OCI-LY7 (cell line): ENCODE measurements around the gene RCAN3. TPM values are rescaled to one million over a fixed set of nuclear protein-coding genes. Genes with fewer than 3 reads are reported as not detected.
"Not testable (repeated sequence)": the region's sequence is repeated elsewhere in the genome, so short reads cannot be mapped to it uniquely, and the experiment has no call there.

Source experiments
- BruUV-seq: library from RNA; stranded (reverse); fragments of 400-500 nt; replicated peaks from 2 replicates; lab custom pipeline; 2021; lab: Mats Ljungman, UMichigan
- CTCF ChIA-PET: fragments of 300-600 bp; sonication (Branson Sonifier 250); formaldehyde crosslinking; loops from one replicate; lab custom pipeline; 2022; ENCODE audit warnings: antibody characterized with exemption; ENCODE audit not compliant: unreplicated experiment; lab: Charles Lee
- POLR2A ChIA-PET: fragments of 300-600 bp; sonication (Branson Sonifier 250); formaldehyde crosslinking; loops from one replicate; lab custom pipeline; 2022; ENCODE audit warnings: antibody characterized with exemption; lab: Charles Lee
- DNase-seq: peaks from one replicate; pipeline ENCODE4 v3.0.0-alpha.2; 2015; ENCODE audit warnings: low spot score
- H2AFZ ChIP-seq: fragments of 200-600 bp; sonication (generic), shearing (Covaris generic); 2 replicates; pipeline ENCODE4 v1.6.1; 2014; ENCODE audit warnings: mild to moderate bottlenecking, antibody characterized with exemption, low read length, moderate library complexity
- H3K27ac ChIP-seq: fragments of 200-600 bp; sonication (generic); 2 replicates; pipeline ENCODE4 v1.5.1; 2014; ENCODE audit warnings: mixed run types, low read depth, mild to moderate bottlenecking, moderate library complexity, low read length, inconsistent platforms; ENCODE audit not compliant: poor library complexity, severe bottlenecking
- H3K36me3 ChIP-seq: fragments of 200-600 bp; sonication (generic); 2 replicates; pipeline ENCODE4 v1.6.1; 2014; ENCODE audit warnings: mild to moderate bottlenecking, antibody characterized with exemption, low read length, moderate library complexity, mixed read lengths; ENCODE audit not compliant: insufficient read depth
- H3K4me1 ChIP-seq: fragments of 200-600 bp; sonication (generic); 2 replicates; pipeline ENCODE4 v1.5.1; 2014; ENCODE audit warnings: mild to moderate bottlenecking, low read length; ENCODE audit not compliant: insufficient read depth, poor library complexity, severe bottlenecking
- H3K4me2 ChIP-seq: fragments of 200-600 bp; sonication (generic); 2 replicates; pipeline ENCODE4 v1.6.1; 2014; ENCODE audit warnings: mild to moderate bottlenecking, low read length
- H3K4me3 ChIP-seq: fragments of 200-600 bp; sonication (generic); 2 replicates; pipeline ENCODE4 v1.5.1; 2014; ENCODE audit warnings: mild to moderate bottlenecking, low read depth, low read length; ENCODE audit not compliant: poor library complexity, severe bottlenecking
- H3K79me2 ChIP-seq: fragments of 200-600 bp; sonication (generic); 2 replicates; pipeline ENCODE4 v1.6.1; 2016; ENCODE audit warnings: low read depth, mild to moderate bottlenecking, low read length, moderate library complexity, mixed read lengths; ENCODE audit not compliant: insufficient read depth
- H3K9me2 ChIP-seq: fragments of 200-600 bp; sonication (generic); 2 replicates; pipeline ENCODE4 v1.6.1; 2016; ENCODE audit warnings: mild to moderate bottlenecking, low read length, mixed read lengths; ENCODE audit not compliant: insufficient read depth
- H3K9me3 ChIP-seq: fragments of 200-600 bp; sonication (generic); 2 replicates; pipeline ENCODE4 v1.6.1; 2014; ENCODE audit warnings: mild to moderate bottlenecking, mixed run types, low read length, mixed read lengths
- H4K20me1 ChIP-seq: fragments of 200-600 bp; sonication (generic); 2 replicates; pipeline ENCODE4 v1.6.1; 2014; ENCODE audit warnings: mild to moderate bottlenecking, antibody characterized with exemption, low read length, moderate library complexity, mixed read lengths; ENCODE audit not compliant: insufficient read depth
- EZH2phosphoT487 ChIP-seq: fragments of 200-600 bp; sonication (generic); IDR thresholded peaks from 2 replicates; pipeline ENCODE4 v1.6.1; 2018; ENCODE audit warnings: low read depth, borderline replicate concordance, mild to moderate bottlenecking, mixed run types, antibody characterized with exemption, low read length, moderate library complexity, mixed read lengths
- intact Hi-C: fragments of 100-400 bp; cut with micrococcal nuclease; formaldehyde crosslinking; loops from one replicate; pipeline ENCODE4 v1.10.0; 2022; ENCODE audit not compliant: unreplicated experiment
- total RNA-seq, 2 experiments: library from RNA; depleted of rRNA in 1 of 2; stranded (reverse); fragments of >200 nt in 1 of 2; shearing (Covaris generic) in 1 of 2; gene quantifications; 2 replicates each; pipeline ENCODE4 v1.2.3, GENCODE V29; 2014 to 2022
- TF ChIP-seq, protein P1 (sequence below): fragments of 200-600 bp; sonication (generic); conservative IDR thresholded peaks from 2 replicates; pipeline ENCODE4 v1.5.1; 2014; ENCODE audit warnings: mild to moderate bottlenecking, antibody characterized with exemption, low read length, moderate library complexity, mixed read lengths

The RCAN3 gene
- total RNA-seq, 2 experiments from 2014 or later, result 13.0 to 47.8 TPM

DNA sequence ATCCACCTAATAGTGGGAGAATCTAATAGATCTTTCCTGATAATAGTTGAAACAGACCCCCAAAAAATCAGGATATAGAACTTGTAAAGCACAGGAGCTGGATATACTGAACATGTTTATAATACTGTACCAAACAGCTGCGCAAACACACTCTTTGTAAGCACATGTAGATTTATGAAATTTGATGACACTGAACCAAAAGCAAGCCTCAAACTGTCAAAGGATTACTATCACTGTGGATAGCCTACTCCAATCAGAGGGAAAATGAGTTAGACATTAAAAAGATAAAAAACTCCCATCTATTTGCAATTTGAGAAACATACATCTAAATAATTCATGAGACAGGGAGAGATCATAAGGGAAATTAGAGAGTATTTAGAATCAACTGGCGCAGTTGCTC, 26.1 kb downstream of the RCAN3 start:
- intact Hi-C loops, result loop anchor here (10.0 kb wide), 1 partner anchor 1004 kb away; no protein-coding TSS in a partner anchor
- H3K4me1 ChIP-seq, result peaks cover 59% of the 10 kb centered on the region

GRCh38 chr1:24529292-24529691, 26.7 kb downstream of the RCAN3 start:
- not testable (repeated sequence) for H3K9me2 ChIP-seq, DNase-seq, BruUV-seq, H2AFZ ChIP-seq, H3K4me2 ChIP-seq, H3K27ac ChIP-seq, H3K9me3 ChIP-seq, H4K20me1 ChIP-seq, H3K4me3 ChIP-seq
- Histone ChIP-seq H3K36me3 (peaks cover 46% of the 10 kb centered on the region), H3K4me1 (peaks cover 61% of the 10 kb centered on the region), H3K79me2 (peaks cover 13% of the 10 kb centered on the region; the same call in 1 of the 2 replicates)
- CTCF ChIA-PET, result interaction anchor here (0.7 to 0.9 kb wide), 2 partner anchors 114 to 137 kb away, joined by 3 read pairs; partner anchors contain the start of gene NIPAL3
- intact Hi-C loops, result loop anchor here (10.0 kb wide), 1 partner anchor 1004 kb away; no protein-coding TSS in a partner anchor
- POLR2A ChIA-PET, result interaction anchor here (0.5 to 0.6 kb wide), 2 partner anchors 28 to 152 kb away, joined by 3 read pairs; no protein-coding TSS in a partner anchor

More for the DNA sequence above, 26.1 kb downstream of the RCAN3 start:
- no peak overlapping the region for H3K27ac ChIP-seq
- no TSS peak for BruUV-seq
- 0 out of 2 replicates have a peak, but pooled peaks cover 4% of the 10 kb centered on the region for H3K9me3 ChIP-seq
- DNase-seq, result no peak
- no peaks in the 10 kb centered on the region for H4K20me1 ChIP-seq
- H3K36me3 ChIP-seq, result peaks cover 46% of the 10 kb centered on the region
- POLR2A ChIA-PET, result interaction anchor here (0.5 to 0.6 kb wide), 2 partner anchors 28 to 152 kb away, joined by 3 read pairs; no protein-coding TSS in a partner anchor
- CTCF ChIA-PET, result interaction anchor here (0.7 to 0.9 kb wide), 2 partner anchors 113 to 136 kb away, joined by 3 read pairs; partner anchors contain the start of gene NIPAL3
- no peak overlapping the region for H3K4me3 ChIP-seq
- H3K4me2 ChIP-seq, result 0 out of 2 replicates have a peak overlapping the region, but pooled peaks have one; percentile 19
- no peak overlapping the region for H2AFZ ChIP-seq
- H3K9me2 ChIP-seq, result no peaks in the 10 kb centered on the region
- TF ChIP-seq EZH2phosphoT487, result no peak
- TF ChIP-seq, protein P1, sequence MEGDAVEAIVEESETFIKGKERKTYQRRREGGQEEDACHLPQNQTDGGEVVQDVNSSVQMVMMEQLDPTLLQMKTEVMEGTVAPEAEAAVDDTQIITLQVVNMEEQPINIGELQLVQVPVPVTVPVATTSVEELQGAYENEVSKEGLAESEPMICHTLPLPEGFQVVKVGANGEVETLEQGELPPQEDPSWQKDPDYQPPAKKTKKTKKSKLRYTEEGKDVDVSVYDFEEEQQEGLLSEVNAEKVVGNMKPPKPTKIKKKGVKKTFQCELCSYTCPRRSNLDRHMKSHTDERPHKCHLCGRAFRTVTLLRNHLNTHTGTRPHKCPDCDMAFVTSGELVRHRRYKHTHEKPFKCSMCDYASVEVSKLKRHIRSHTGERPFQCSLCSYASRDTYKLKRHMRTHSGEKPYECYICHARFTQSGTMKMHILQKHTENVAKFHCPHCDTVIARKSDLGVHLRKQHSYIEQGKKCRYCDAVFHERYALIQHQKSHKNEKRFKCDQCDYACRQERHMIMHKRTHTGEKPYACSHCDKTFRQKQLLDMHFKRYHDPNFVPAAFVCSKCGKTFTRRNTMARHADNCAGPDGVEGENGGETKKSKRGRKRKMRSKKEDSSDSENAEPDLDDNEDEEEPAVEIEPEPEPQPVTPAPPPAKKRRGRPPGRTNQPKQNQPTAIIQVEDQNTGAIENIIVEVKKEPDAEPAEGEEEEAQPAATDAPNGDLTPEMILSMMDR, result no peak
- H3K79me2 ChIP-seq, result peaks cover 13% of the 10 kb centered on the region; the same call in 1 of the 2 replicates

GRCh38 chr1:24535021-24535424, 32.4 kb downstream of the RCAN3 start:
- peaks cover 68% of the 10 kb centered on the region for H3K4me1 ChIP-seq
- DNase-seq, result peak; percentile 81
- BruUV-seq, result no TSS peak
- POLR2A ChIA-PET, result interaction anchor here (0.7 to 2.8 kb wide), 11 partner anchors 9 to 385 kb away, joined by 3 to 21 read pairs (median 6); partner anchors contain the start of genes NIPAL3 and RCAN3
- H3K27ac ChIP-seq, result peak overlapping the region; percentile 89
- no peaks in the 10 kb centered on the region for H4K20me1 ChIP-seq
- H3K36me3 ChIP-seq, result peaks cover 30% of the 10 kb centered on the region
- CTCF ChIA-PET, result interaction anchor here (1.3 kb wide), 1 partner anchor 120 kb away, joined by 7 read pairs; the partner anchor contains the start of gene NIPAL3
- H3K9me3 ChIP-seq, result no peaks in the 10 kb centered on the region
- peak overlapping the region; percentile 75 for H2AFZ ChIP-seq
- no peak for TF ChIP-seq EZH2phosphoT487
- TF ChIP-seq, protein P1, result no peak
- H3K9me2 ChIP-seq, result no peaks in the 10 kb centered on the region
- H3K79me2 ChIP-seq, result no peaks in the 10 kb centered on the region; the same call in 1 of the 2 replicates
- intact Hi-C loops, result loop anchor here (5.0 to 10.0 kb wide), 2 partner anchors 210 to 338 kb away; partner anchors contain the start of gene CLIC4
- H3K4me3 ChIP-seq, result peak overlapping the region; percentile 65
- peak overlapping the region; percentile 94 for H3K4me2 ChIP-seq
